Upper lobe of left lung (tissue), 4 donors: ENCODE results near the gene CTNNAL1.

Source experiments
- CTCF ChIP-seq, 6 experiments: fragments of 450-650 bp in 4 of 6; fragments of 200-600 bp in 2 of 6; sonication (generic) in 2 of 6; IDR thresholded peaks; one replicate each; pipeline ENCODE4 v1.5.1; 2016 to 2019; ENCODE audit warnings: antibody characterized with exemption in 6 of 6
- POLR2AphosphoS5 ChIP-seq, 2 donors: sonication (generic); formaldehyde crosslinking; IDR thresholded peaks; one replicate each; pipeline ENCODE4 v1.5.1; 2017; ENCODE audit warnings: antibody characterized with exemption in 2 of 2

- TF ChIP-seq CTCF (IDR thresholded peaks at IDR 0.05) (no peak), POLR2AphosphoS5 (IDR thresholded peaks at IDR 0.05) (no peak)
Observed at GRCh38 chr9:109033941-109034700, 20.8 kb upstream of the CTNNAL1 start.
